Measurements from ENCODE around the gene CLASP2. TPM values are rescaled to one million over a fixed set of nuclear protein-coding genes. Genes with fewer than 3 reads are reported as not detected.

CLASP2 gene
- total RNA-seq, 1 donor from 2014 or later, result 65.0 TPM

- H3K27ac Mint-ChIP-seq (ENCODE audit: unreplicated experiment), result no peak overlapping the region
- no peaks in the 10 kb centered on the region for H3K9me3 Mint-ChIP-seq (ENCODE audit: unreplicated experiment)
Observed at GRCh38 chr3:33663042-33663441, 55.0 kb downstream of the CLASP2 start.

GRCh38 chr3:33659856-33660434 lies 58.1 kb downstream of the CLASP2 start:
- H3K27ac Mint-ChIP-seq (ENCODE audit: unreplicated experiment), result no peak overlapping the region
- Histone ChIP-seq H3K4me3 (ENCODE audit: insufficient read depth, low read depth, low read length) (peak overlapping the region; percentile 49), H3K9ac (ENCODE audit: low read length) (peak overlapping the region; percentile 61), H2AFZ (ENCODE audit: low read depth, low read length) (peak overlapping the region; percentile 48), H3K4me2 (ENCODE audit: low read length) (peak overlapping the region; percentile 87), H3K79me2 (ENCODE audit: insufficient read depth, low read length) (peaks cover 17% of the 10 kb centered on the region), H3K4me1 (ENCODE audit: insufficient read depth, low read length) (peaks cover 27% of the 10 kb centered on the region), H3K9me3 (ENCODE audit: insufficient read depth, low read depth, low read length) (no peaks in the 10 kb centered on the region), H3K27me3 (ENCODE audit: insufficient read depth, low read length) (no peaks in the 10 kb centered on the region), H3K27ac (ENCODE audit: low read depth, low read length) (peak overlapping the region; percentile 45), H3K36me3 (ENCODE audit: insufficient read depth, low read length) (no peaks in the 10 kb centered on the region), H4K20me1 (ENCODE audit: insufficient read depth, low read length) (no peaks in the 10 kb centered on the region)
- no peaks in the 10 kb centered on the region for H3K27me3 Mint-ChIP-seq (ENCODE audit: low read depth, unreplicated experiment)
- DNase-seq (ENCODE audit: low read depth) (peak; percentile 2), FAIRE-seq (no peak)
- no peaks in the 10 kb centered on the region for H3K36me3 Mint-ChIP-seq (ENCODE audit: low read depth, unreplicated experiment)
- H3K9me3 Mint-ChIP-seq (ENCODE audit: unreplicated experiment), result no peaks in the 10 kb centered on the region
- peaks cover 21% of the 10 kb centered on the region for H3K4me1 Mint-ChIP-seq (ENCODE audit: low read depth, unreplicated experiment)
- TF ChIP-seq EZH2 (IDR thresholded peaks at IDR 0.05; ENCODE audit: insufficient read depth, low read length), result no peak
- TF ChIP-seq, protein P1, sequence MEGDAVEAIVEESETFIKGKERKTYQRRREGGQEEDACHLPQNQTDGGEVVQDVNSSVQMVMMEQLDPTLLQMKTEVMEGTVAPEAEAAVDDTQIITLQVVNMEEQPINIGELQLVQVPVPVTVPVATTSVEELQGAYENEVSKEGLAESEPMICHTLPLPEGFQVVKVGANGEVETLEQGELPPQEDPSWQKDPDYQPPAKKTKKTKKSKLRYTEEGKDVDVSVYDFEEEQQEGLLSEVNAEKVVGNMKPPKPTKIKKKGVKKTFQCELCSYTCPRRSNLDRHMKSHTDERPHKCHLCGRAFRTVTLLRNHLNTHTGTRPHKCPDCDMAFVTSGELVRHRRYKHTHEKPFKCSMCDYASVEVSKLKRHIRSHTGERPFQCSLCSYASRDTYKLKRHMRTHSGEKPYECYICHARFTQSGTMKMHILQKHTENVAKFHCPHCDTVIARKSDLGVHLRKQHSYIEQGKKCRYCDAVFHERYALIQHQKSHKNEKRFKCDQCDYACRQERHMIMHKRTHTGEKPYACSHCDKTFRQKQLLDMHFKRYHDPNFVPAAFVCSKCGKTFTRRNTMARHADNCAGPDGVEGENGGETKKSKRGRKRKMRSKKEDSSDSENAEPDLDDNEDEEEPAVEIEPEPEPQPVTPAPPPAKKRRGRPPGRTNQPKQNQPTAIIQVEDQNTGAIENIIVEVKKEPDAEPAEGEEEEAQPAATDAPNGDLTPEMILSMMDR (IDR thresholded peaks at IDR 0.05; ENCODE audit: insufficient read depth, low read depth, low read length), result no peak
- H3K4me3 Mint-ChIP-seq (ENCODE audit: unreplicated experiment), result no peak overlapping the region

More at GRCh38 chr3:33663042-33663441, 55.0 kb downstream of the CLASP2 start:
- Mint-ChIP-seq H3K36me3 (ENCODE audit: low read depth, unreplicated experiment) (peaks cover 2% of the 10 kb centered on the region), H3K27me3 (ENCODE audit: low read depth, unreplicated experiment) (no peaks in the 10 kb centered on the region), H3K4me1 (ENCODE audit: low read depth, unreplicated experiment) (peaks cover 19% of the 10 kb centered on the region), H3K4me3 (ENCODE audit: unreplicated experiment) (no peak overlapping the region)
- FAIRE-seq (no peak), DNase-seq (ENCODE audit: low read depth) (no peak)
- no peak for TF ChIP-seq EZH2 (IDR thresholded peaks at IDR 0.05; ENCODE audit: insufficient read depth, low read length)
- TF ChIP-seq, protein P1 (IDR thresholded peaks at IDR 0.05; ENCODE audit: insufficient read depth, low read depth, low read length), result no peak
- no peaks in the 10 kb centered on the region for H3K27me3 ChIP-seq (ENCODE audit: insufficient read depth, low read length)
- no peak overlapping the region for H3K9ac ChIP-seq (ENCODE audit: low read length)
- H3K9me3 ChIP-seq (ENCODE audit: insufficient read depth, low read depth, low read length), result no peaks in the 10 kb centered on the region
- H3K4me2 ChIP-seq (ENCODE audit: low read length), result no peak overlapping the region
- H3K79me2 ChIP-seq (ENCODE audit: insufficient read depth, low read length), result peaks cover under 1% of the 10 kb centered on the region
- H3K4me1 ChIP-seq (ENCODE audit: insufficient read depth, low read length), result peaks cover 27% of the 10 kb centered on the region
- H3K4me3 ChIP-seq (ENCODE audit: insufficient read depth, low read depth, low read length), result no peak overlapping the region
- no peak overlapping the region for H3K27ac ChIP-seq (ENCODE audit: low read depth, low read length)
- H3K36me3 ChIP-seq (ENCODE audit: insufficient read depth, low read length), result no peaks in the 10 kb centered on the region
- no peak overlapping the region for H2AFZ ChIP-seq (ENCODE audit: low read depth, low read length)
- no peaks in the 10 kb centered on the region for H4K20me1 ChIP-seq (ENCODE audit: insufficient read depth, low read length)
